SK-N-SH treated with all-trans-retinoic acid at 6 μM for 48 hours (cell line): ENCODE measurements around the gene MED15.
A peak's percentile ranks its signal among the peaks of the same experiment; 100 is the strongest.

Experiments
- ATAC-seq: fragments of 200-7000 bp; cut with Tn5 transposase; 3 replicates; pipeline ENCODE4 v1.9.1; 2020; ENCODE audit warnings: mild to moderate bottlenecking, moderate library complexity
- ARNTL ChIP-seq: fragments of 450-650 bp; formaldehyde crosslinking; IDR thresholded peaks from 2 replicates; pipeline ENCODE4 v1.5.0; 2020; ENCODE audit warnings: low read depth, mild to moderate bottlenecking, moderate library complexity, borderline replicate concordance
- BACH2 ChIP-seq: fragments of 250-450 bp; sonication (Bioruptor Pico); IDR thresholded peaks from 2 replicates; pipeline ENCODE4 v1.9.0; 2021; ENCODE audit warnings: mild to moderate bottlenecking, borderline replicate concordance
- CREB5 ChIP-seq: fragments of 250-450 bp; sonication (Bioruptor Pico); IDR thresholded peaks from 2 replicates; pipeline ENCODE4 v1.5.1; 2020; ENCODE audit warnings: low read depth, mild to moderate bottlenecking, moderate library complexity
- CSDC2 ChIP-seq: fragments of 250-450 bp; sonication (Bioruptor Pico); IDR thresholded peaks from 2 replicates; pipeline ENCODE4 v1.5.0; 2020; ENCODE audit warnings: mild to moderate bottlenecking, moderate library complexity
- ESRRG ChIP-seq: fragments of 250-450 bp; sonication (Bioruptor Pico); IDR thresholded peaks from 2 replicates; pipeline ENCODE4 v1.6.1; 2021; ENCODE audit warnings: mild to moderate bottlenecking
- GLIS3 ChIP-seq: fragments of 250-450 bp; sonication (Bioruptor Pico); IDR thresholded peaks from 2 replicates; pipeline ENCODE4 v1.5.0; 2020; ENCODE audit warnings: mild to moderate bottlenecking, moderate library complexity
- OSR1 ChIP-seq: fragments of 250-450 bp; sonication (Bioruptor Pico); IDR thresholded peaks from 2 replicates; pipeline ENCODE4 v1.8.0; 2022; ENCODE audit warnings: moderate library complexity, mild to moderate bottlenecking, inconsistent platforms
- PATZ1 ChIP-seq: fragments of 250-450 bp; sonication (Bioruptor Pico); IDR thresholded peaks from 2 replicates; pipeline ENCODE4 v1.8.0; 2020; ENCODE audit warnings: mild to moderate bottlenecking, moderate library complexity, borderline replicate concordance
- POU6F1 ChIP-seq: fragments of 250-450 bp; sonication (Bioruptor Pico); IDR thresholded peaks from 2 replicates; pipeline ENCODE4 v1.8.0; 2021; ENCODE audit warnings: low read depth, mild to moderate bottlenecking, moderate library complexity, borderline replicate concordance
- PPARA ChIP-seq: fragments of 250-450 bp; sonication (Bioruptor Pico); IDR thresholded peaks from 2 replicates; pipeline ENCODE4 v1.5.0; 2020; ENCODE audit warnings: mild to moderate bottlenecking, borderline replicate concordance
- RARB ChIP-seq: fragments of 250-450 bp; sonication (Bioruptor Pico); IDR thresholded peaks from 2 replicates; pipeline ENCODE4 v1.8.0; 2021; ENCODE audit warnings: mild to moderate bottlenecking, moderate library complexity
- SNAI2 ChIP-seq: fragments of 250-450 bp; sonication (Bioruptor Pico); IDR thresholded peaks from 2 replicates; pipeline ENCODE4 v1.5.0; 2020; ENCODE audit warnings: mild to moderate bottlenecking, moderate library complexity
- TCF4 ChIP-seq: fragments of 250-450 bp; sonication (Bioruptor Pico); IDR thresholded peaks from 2 replicates; pipeline ENCODE4 v1.8.0; 2021; ENCODE audit warnings: mild to moderate bottlenecking, moderate library complexity, borderline replicate concordance
- TSHZ2 ChIP-seq: fragments of 250-450 bp; sonication (Bioruptor Pico); IDR thresholded peaks from 2 replicates; pipeline ENCODE4 v1.5.0; 2020; ENCODE audit warnings: mild to moderate bottlenecking, moderate library complexity
- ZC3H10 ChIP-seq: fragments of 250-450 bp; sonication (Bioruptor Pico); IDR thresholded peaks from 2 replicates; pipeline ENCODE4 v1.5.1; 2021; ENCODE audit warnings: mild to moderate bottlenecking, moderate library complexity
- ZFP3 ChIP-seq: fragments of 250-450 bp; sonication (Bioruptor Pico); IDR thresholded peaks from 2 replicates; pipeline ENCODE4 v1.5.0; 2020; ENCODE audit warnings: mild to moderate bottlenecking, moderate library complexity
- ZFP30 ChIP-seq: fragments of 450-650 bp; formaldehyde crosslinking; IDR thresholded peaks from 2 replicates; pipeline ENCODE4 v1.5.0; 2022; ENCODE audit warnings: mild to moderate bottlenecking, moderate library complexity
- ZNF565 ChIP-seq: fragments of 450-650 bp; formaldehyde crosslinking; conservative IDR thresholded peaks from 2 replicates; pipeline ENCODE4 v1.5.0; 2020; ENCODE audit warnings: low read depth, mild to moderate bottlenecking, moderate library complexity
- ZNF70 ChIP-seq: fragments of 450-650 bp; formaldehyde crosslinking; IDR thresholded peaks from 2 replicates; pipeline ENCODE4 v1.5.0; 2020; ENCODE audit warnings: mild to moderate bottlenecking, moderate library complexity
- ZNF8 ChIP-seq: fragments of 450-650 bp; formaldehyde crosslinking; IDR thresholded peaks from 2 replicates; pipeline ENCODE4 v1.5.0; 2020; ENCODE audit warnings: mild to moderate bottlenecking, moderate library complexity

Gene MED15

GRCh38 chr22:20523086-20523983 lies 15.9 kb downstream of the MED15 start:
- peak; percentile 31 for ATAC-seq
- TF ChIP-seq PATZ1 (no peak), CSDC2 (CRISPR knock-in tag) (no peak), RARB (CRISPR knock-in tag) (no peak), CREB5 (CRISPR knock-in tag) (no peak), ZFP30 (CRISPR knock-in tag) (no peak)

- ATAC-seq, result no peak
Measured at GRCh38 chr22:20524004-20524481, 16.6 kb downstream of the MED15 start.

GRCh38 chr22:20525048-20525447 lies 17.6 kb downstream of the MED15 start:
- no peak for ATAC-seq
- TF ChIP-seq CSDC2 (CRISPR knock-in tag), result no peak
- no peak for TF ChIP-seq ZNF70 (CRISPR knock-in tag)
- TF ChIP-seq GLIS3 (CRISPR knock-in tag), result no peak
- no peak for TF ChIP-seq RARB (CRISPR knock-in tag)
- no peak for TF ChIP-seq ARNTL (CRISPR knock-in tag)
- TF ChIP-seq BACH2 (CRISPR knock-in tag), result no peak
- TF ChIP-seq ZNF565, result no peak
- TF ChIP-seq SNAI2 (CRISPR knock-in tag), result no peak
- no peak for TF ChIP-seq POU6F1 (CRISPR knock-in tag)
- TF ChIP-seq TCF4 (CRISPR knock-in tag), result no peak
- no peak for TF ChIP-seq PATZ1
- no peak for TF ChIP-seq ESRRG (CRISPR knock-in tag)
- TF ChIP-seq OSR1 (CRISPR knock-in tag), result no peak
- no peak for TF ChIP-seq ZFP30 (CRISPR knock-in tag)
- TF ChIP-seq ZFP3, result no peak
- no peak for TF ChIP-seq TSHZ2 (CRISPR knock-in tag)
- TF ChIP-seq PPARA (CRISPR knock-in tag), result no peak

More at GRCh38 chr22:20524004-20524481, 16.6 kb downstream of the MED15 start:
- TF ChIP-seq CREB5 (CRISPR knock-in tag), result no peak
- TF ChIP-seq RARB (CRISPR knock-in tag), result no peak
- TF ChIP-seq ZC3H10 (CRISPR knock-in tag), result no peak
- no peak for TF ChIP-seq ESRRG (CRISPR knock-in tag)
- no peak for TF ChIP-seq POU6F1 (CRISPR knock-in tag)
- TF ChIP-seq ZFP3, result no peak
- no peak for TF ChIP-seq TCF4 (CRISPR knock-in tag)
- no peak for TF ChIP-seq BACH2 (CRISPR knock-in tag)
- TF ChIP-seq ZNF8, result no peak
